ENCODE data around the gene DDB1. TPM values are rescaled to one million over a fixed set of nuclear protein-coding genes. Genes with fewer than 3 reads are reported as not detected.

The DDB1 gene
- total RNA-seq, 1 experiment from 2014 or later, result 451 TPM

GRCh38 chr11:61264371-61264770, 68.5 kb downstream of the DDB1 start:
- no peaks in the 10 kb centered on the region for H4K20me1 ChIP-seq (ENCODE audit: low read length)
- no peaks in the 10 kb centered on the region for H3K79me2 ChIP-seq (ENCODE audit: low read length)
- H3K36me3 ChIP-seq (ENCODE audit: low read depth, low read length), result no peaks in the 10 kb centered on the region
- peaks cover 4% of the 10 kb centered on the region; the same call in 1 of the 2 replicates for H3K4me1 ChIP-seq (ENCODE audit: insufficient read depth, low read length)
- no peaks in the 10 kb centered on the region for H3K9me2 ChIP-seq (replicated peaks; ENCODE audit: low read length)
- no peak for TF ChIP-seq CTCF (conservative IDR thresholded peaks at IDR 0.05; ENCODE audit: low read depth, low read length)
- no peak for TF ChIP-seq EZH2phosphoT487 (IDR thresholded peaks at IDR 0.05; ENCODE audit: borderline replicate concordance, low read length)
- TF ChIP-seq EZH2 (IDR thresholded peaks at IDR 0.05; ENCODE audit: low read length, unreplicated experiment), result no peak
- H3F3A ChIP-seq (ENCODE audit: low read length, unreplicated experiment), result no peaks in the 10 kb centered on the region
- intact Hi-C loops (cut with micrococcal nuclease), result no loop called here
- no peak overlapping the region for H2AFZ ChIP-seq (ENCODE audit: low read length)
- H3K27ac ChIP-seq (ENCODE audit: low read length), result no peak overlapping the region
- no peak overlapping the region for H3K4me3 ChIP-seq (ENCODE audit: low read length)
- no TSS peak for BruUV-seq (replicated peaks)
- no peaks in the 10 kb centered on the region for H3K9me3 ChIP-seq (ENCODE audit: low read length)
- ATAC-seq (no peak), DNase-seq (no peak)
- CTCF ChIA-PET, result no interaction called here
- POLR2A ChIA-PET (ENCODE audit: unreplicated experiment), result no interaction called here
- no peak overlapping the region for H3K9ac ChIP-seq (ENCODE audit: low read length)
- H3K27me3 ChIP-seq (ENCODE audit: low read length), result no peaks in the 10 kb centered on the region
- H3K4me2 ChIP-seq (ENCODE audit: low read length), result no peak overlapping the region

- H3K4me1 ChIP-seq (ENCODE audit: insufficient read depth, low read length), result no peaks in the 10 kb centered on the region
- H3K9me3 ChIP-seq (ENCODE audit: low read length), result no peaks in the 10 kb centered on the region
- H3K9ac ChIP-seq (ENCODE audit: low read length), result no peak overlapping the region
- H3K4me3 ChIP-seq (ENCODE audit: low read length), result no peak overlapping the region
- POLR2A ChIA-PET (ENCODE audit: unreplicated experiment), result no interaction called here
- CTCF ChIA-PET, result no interaction called here
- no peak overlapping the region for H3K27ac ChIP-seq (ENCODE audit: low read length)
- ATAC-seq (no peak), DNase-seq (no peak)
- no peak overlapping the region for H3K4me2 ChIP-seq (ENCODE audit: low read length)
- H2AFZ ChIP-seq (ENCODE audit: low read length), result no peak overlapping the region
- H3F3A ChIP-seq (ENCODE audit: low read length, unreplicated experiment), result no peaks in the 10 kb centered on the region
- H3K9me2 ChIP-seq (replicated peaks; ENCODE audit: low read length), result no peaks in the 10 kb centered on the region
- intact Hi-C loops (cut with micrococcal nuclease), result loop anchor here (10.0 kb wide), 1 partner anchor 75 kb away; the partner anchor contains the start of genes DDB1 and TKFC
- H3K79me2 ChIP-seq (ENCODE audit: low read length), result no peaks in the 10 kb centered on the region
- TF ChIP-seq CTCF (conservative IDR thresholded peaks at IDR 0.05; ENCODE audit: low read depth, low read length) (no peak), EZH2phosphoT487 (IDR thresholded peaks at IDR 0.05; ENCODE audit: borderline replicate concordance, low read length) (no peak), EZH2 (IDR thresholded peaks at IDR 0.05; ENCODE audit: low read length, unreplicated experiment) (no peak)
- H3K36me3 ChIP-seq (ENCODE audit: low read depth, low read length), result no peaks in the 10 kb centered on the region
- BruUV-seq (replicated peaks), result no TSS peak
- H3K27me3 ChIP-seq (ENCODE audit: low read length), result no peaks in the 10 kb centered on the region
- H4K20me1 ChIP-seq (ENCODE audit: low read length), result no peaks in the 10 kb centered on the region
These were observed 73.5 kb downstream of the DDB1 start for GRCh38 chr11:61259363-61259762.

- Histone ChIP-seq H3K9me3 (ENCODE audit: low read length) (no peaks in the 10 kb centered on the region), H3K9ac (ENCODE audit: low read length) (no peak overlapping the region), H2AFZ (ENCODE audit: low read length) (no peak overlapping the region), H3K27ac (ENCODE audit: low read length) (no peak overlapping the region), H3K4me3 (ENCODE audit: low read length) (no peak overlapping the region), H3K79me2 (ENCODE audit: low read length) (no peaks in the 10 kb centered on the region), H3K27me3 (ENCODE audit: low read length) (no peaks in the 10 kb centered on the region), H3K36me3 (ENCODE audit: low read depth, low read length) (no peaks in the 10 kb centered on the region), H3K4me1 (ENCODE audit: insufficient read depth, low read length) (no peaks in the 10 kb centered on the region), H3F3A (ENCODE audit: low read length, unreplicated experiment) (no peaks in the 10 kb centered on the region), H3K9me2 (replicated peaks; ENCODE audit: low read length) (no peaks in the 10 kb centered on the region), H4K20me1 (ENCODE audit: low read length) (no peaks in the 10 kb centered on the region), H3K4me2 (ENCODE audit: low read length) (no peak overlapping the region)
- intact Hi-C loops (cut with micrococcal nuclease), result loop anchor here (10.0 kb wide), 1 partner anchor 76 kb away; the partner anchor contains the start of genes DDB1 and TKFC
- DNase-seq (no peak), ATAC-seq (no peak)
- ChIA-PET POLR2A (ENCODE audit: unreplicated experiment) (no interaction called here), CTCF (no interaction called here)
- BruUV-seq (replicated peaks), result no TSS peak
- TF ChIP-seq CTCF (conservative IDR thresholded peaks at IDR 0.05; ENCODE audit: low read depth, low read length) (no peak), EZH2 (IDR thresholded peaks at IDR 0.05; ENCODE audit: low read length, unreplicated experiment) (no peak), EZH2phosphoT487 (IDR thresholded peaks at IDR 0.05; ENCODE audit: borderline replicate concordance, low read length) (no peak)
These were observed 74.4 kb downstream of the DDB1 start for GRCh38 chr11:61258546-61258945.
